GM12878 (cell line): ENCODE data around the gene MRPL21. TPM values are rescaled to one million over a fixed set of nuclear protein-coding genes. Genes with fewer than 3 reads are reported as not detected.

Experiments used
- ATAC-seq: fragments of 200-7000 bp; cut with Tn5 transposase; 3 replicates; pipeline ENCODE4 v1.9.1; 2020; ENCODE audit warnings: mild to moderate bottlenecking, moderate library complexity
- BruUV-seq: library from RNA; stranded (reverse); fragments of 400-500 nt; replicated peaks from 2 replicates; lab custom pipeline; 2021; lab: Mats Ljungman, UMichigan
- CTCF ChIA-PET: fragments of 300-600 bp; sonication (Branson Sonifier 250); formaldehyde crosslinking; extraction: SDS; loops from one replicate; lab custom pipeline; 2021; ENCODE audit warnings: inconsistent platforms; lab: Yijun Ruan, JAX
- POLR2A ChIA-PET: fragments of 350-600 bp; formaldehyde crosslinking; extraction: SDS; loops from one replicate; lab custom pipeline; 2021; ENCODE audit warnings: inconsistent platforms; lab: Charles Lee
- RAD21 ChIA-PET: fragments of 300-600 bp; sonication (Branson Sonifier 250); formaldehyde crosslinking; loops from one replicate; lab custom pipeline; 2023; ENCODE audit warnings: antibody characterized with exemption; ENCODE audit not compliant: unreplicated experiment; lab: Charles Lee
- SMC1A ChIA-PET: fragments of 300-600 bp; sonication (Branson Sonifier 250); formaldehyde crosslinking; loops from one replicate; lab custom pipeline; 2023; ENCODE audit not compliant: unreplicated experiment, uncharacterized antibody; lab: Charles Lee
- DNase-seq: peaks from one replicate; pipeline ENCODE4 v3.0.0-alpha.2; 2011; ENCODE audit warnings: low read depth, low spot score
- FAIRE-seq: peaks from 3 replicates; lab custom pipeline; 2011; peaks lifted over from hg19 to GRCh38; lab: Jason Lieb, UNC
- H2AFZ ChIP-seq: 2 replicates; pipeline ENCODE4 v1.6.0; 2011; ENCODE audit warnings: low read depth, low read length, control low read depth; ENCODE audit not compliant: control insufficient read depth
- H3K27ac ChIP-seq: 2 replicates; pipeline ENCODE4 v1.5.1; 2011; ENCODE audit warnings: control low read depth; ENCODE audit not compliant: control insufficient read depth, insufficient read depth
- H3K27me3 ChIP-seq, 2 experiments: replicated peaks in 1 of 2; 2 replicates each; pipeline versions ENCODE4 v1.6.0 to v1.6.1; 2011; ENCODE audit warnings: low read length in 1 of 2; ENCODE audit not compliant: control insufficient read depth in 2 of 2, insufficient read depth in 2 of 2
- H3K36me3 ChIP-seq, 2 experiments: 2 replicates each; pipeline ENCODE4 v1.5.1; 2011; ENCODE audit warnings: low read length in 1 of 2; ENCODE audit not compliant: control insufficient read depth in 2 of 2, insufficient read depth in 2 of 2
- H3K4me1 ChIP-seq: 2 replicates; pipeline ENCODE4 v1.6.1; 2011; ENCODE audit warnings: mild to moderate bottlenecking, low read length, moderate library complexity, mixed read lengths; ENCODE audit not compliant: control insufficient read depth, insufficient read depth
- H3K4me2 ChIP-seq: 2 replicates; pipeline ENCODE4 v1.6.0; 2011; ENCODE audit warnings: control low read depth; ENCODE audit not compliant: control insufficient read depth, insufficient read depth
- H3K4me3 ChIP-seq: fragments of 200-600 bp; sonication (generic); 2 replicates; pipeline ENCODE4 v1.5.1; 2016
- H3K79me2 ChIP-seq: 2 replicates; pipeline ENCODE4 v1.6.0; 2011; ENCODE audit warnings: low read length; ENCODE audit not compliant: control insufficient read depth, insufficient read depth
- H3K9ac ChIP-seq: 2 replicates; pipeline ENCODE4 v1.8.0; 2011; ENCODE audit warnings: low read length, control low read depth, mixed read lengths; ENCODE audit not compliant: control insufficient read depth, insufficient read depth
- H3K9me3 ChIP-seq: replicated peaks from 3 replicates; pipeline ENCODE4 v1.5.1; 2011; ENCODE audit warnings: mild to moderate bottlenecking, low read length; ENCODE audit not compliant: control insufficient read depth, insufficient read depth
- H4K20me1 ChIP-seq: 2 replicates; pipeline ENCODE4 v1.6.0; 2011; ENCODE audit not compliant: control insufficient read depth, insufficient read depth
- CUX1 ChIP-seq: IDR thresholded peaks from 2 replicates; pipeline ENCODE4 v1.6.1; 2012; ENCODE audit warnings: improper control_type of control experiment, low read depth, low read length; ENCODE audit not compliant: insufficient replicate concordance
- ESRRA ChIP-seq: IDR thresholded peaks from 2 replicates; pipeline ENCODE4 v1.6.1; 2012; ENCODE audit warnings: mild to moderate bottlenecking, low read length, improper control_type of control experiment
- GATAD2B ChIP-seq: fragments of 450-650 bp; conservative IDR thresholded peaks from 2 replicates; pipeline ENCODE4 v1.6.1; 2017; ENCODE audit warnings: low read depth, mild to moderate bottlenecking, moderate library complexity
- MYB ChIP-seq: fragments of 150-350 bp; IDR thresholded peaks from 2 replicates; pipeline ENCODE4 v1.6.1; 2014; ENCODE audit warnings: mild to moderate bottlenecking, low read depth, low read length, borderline replicate concordance
- PRDM15 ChIP-seq: fragments of 450-650 bp; formaldehyde crosslinking; IDR thresholded peaks from 2 replicates; pipeline ENCODE4 v1.4.0; 2020; ENCODE audit warnings: mild to moderate bottlenecking, moderate library complexity
- SPI1 ChIP-seq: IDR thresholded peaks from 2 replicates; pipeline ENCODE4 v1.6.1; 2011; ENCODE audit warnings: low read depth, mild to moderate bottlenecking, low read length, moderate library complexity, borderline replicate concordance; ENCODE audit not compliant: insufficient read depth
- WGBS: methylation state at CpG from one replicate; pipeline ENCODE4 v1.1.6; 2016; ENCODE audit warnings: low lambda C conversion rate; ENCODE audit not compliant: insufficient replicate concordance, insufficient coverage; ENCODE audit errors: missing lambda C conversion rate; 5-methylcytosine and 5-hydroxymethylcytosine counted together
- in situ Hi-C: fragments of 300-500 bp; cut with MboI; formaldehyde crosslinking; loops from 9 replicates; pipeline ENCODE4 v1.14.3; 2018; ENCODE audit warnings: mixed read lengths
- intact Hi-C: fragments of 100-400 bp; cut with micrococcal nuclease; formaldehyde crosslinking; loops from one replicate; pipeline ENCODE4 v1.14.2; 2022; ENCODE audit not compliant: unreplicated experiment
- polyA plus RNA-seq, 11 experiments: library from polyadenylated mRNA; depleted of rRNA in 4 of 11; unstranded in 6 of 11; stranded (reverse) in 5 of 11; fragments of >200 nt; fragmentation: Nextera tagmentation in 4 of 11; fragmentation: Illumina TruSeq in 1 of 11; extraction: Ambion mirVana in 4 of 11; extraction: Trizol in 1 of 11; gene quantifications; 1 replicate in 1 of 11; 2 replicates in 10 of 11; pipeline versions ENCODE4 v1.2.1 to v1.2.3, GENCODE V29; 2011 to 2016; ENCODE audit warnings: inconsistent platforms in 2 of 11, missing spikeins in 2 of 11, low read depth in 1 of 11
- total RNA-seq, 4 experiments: library from RNA; depleted of rRNA in 3 of 4; stranded (reverse); fragments of >200 nt in 3 of 4; fragmentation: Illumina TruSeq in 1 of 4; extraction: Trizol in 1 of 4; gene quantifications; 2 replicates each; pipeline versions ENCODE4 v1.2.1 to v1.2.3, GENCODE V29; 2013 to 2021

The MRPL21 gene
- total and polyA plus RNA-seq, 10 of the 15 experiments (the other 5 are each of a cell fraction or from before 2014, with no cell fraction given), result 86.6 to 283 (median 130) TPM

GRCh38 chr11:68928136-68928880, 24.7 kb upstream of the MRPL21 start:
- ChIA-PET POLR2A (interaction anchor here (0.6 to 1.1 kb wide), 2 partner anchors 25 to 100 kb away, joined by 3 to 4 read pairs; partner anchors contain the start of genes IGHMBP2 and MRPL21), SMC1A (no interaction called here), RAD21 (no interaction called here), CTCF (interaction anchor here (0.8 kb wide), 1 partner anchor 26 kb away, joined by 3 read pairs; no protein-coding TSS in a partner anchor)
- H3K9me3 ChIP-seq, result peaks cover 14% of the 10 kb centered on the region
- FAIRE-seq, result no peak
- in situ Hi-C loops, result no loop called here
- no peak for ATAC-seq
- intact Hi-C loops, result no loop called here
- DNase-seq, result no peak
- H4K20me1 ChIP-seq, result no peaks in the 10 kb centered on the region
- WGBS, result 97% methylated on average over 6 of the region's 6 CpGs
- H3K36me3 ChIP-seq, result peaks cover 16 to 18% of the 10 kb centered on the region in 2 experiments; a peak in 3 of 4 replicates
- no peak overlapping the region for H3K9ac ChIP-seq
- TF ChIP-seq ESRRA, result no peak
- no peak for TF ChIP-seq GATAD2B
- TF ChIP-seq SPI1, result no peak
- TF ChIP-seq CUX1, result no peak
- no peak for TF ChIP-seq MYB
- TF ChIP-seq PRDM15, result no peak
- no peaks in the 10 kb centered on the region for H3K27me3 ChIP-seq
- no TSS peak for BruUV-seq
- no peaks in the 10 kb centered on the region for H3K79me2 ChIP-seq
- no peak overlapping the region for H2AFZ ChIP-seq
- peaks cover 11% of the 10 kb centered on the region for H3K4me1 ChIP-seq
- H3K4me2 ChIP-seq, result no peak overlapping the region
- no peak overlapping the region for H3K4me3 ChIP-seq
- no peak overlapping the region for H3K27ac ChIP-seq
